ENCODE measurements around the gene CEP76. TPM values are rescaled to one million over a fixed set of nuclear protein-coding genes. Genes with fewer than 3 reads are reported as not detected.
"Not testable (repeated sequence)": the region's sequence is repeated elsewhere in the genome, so short reads cannot be mapped to it uniquely, and the experiment has no call there.

The CEP76 gene
- total RNA-seq, 1 donor from 2014 or later = 8.6 TPM

DNA sequence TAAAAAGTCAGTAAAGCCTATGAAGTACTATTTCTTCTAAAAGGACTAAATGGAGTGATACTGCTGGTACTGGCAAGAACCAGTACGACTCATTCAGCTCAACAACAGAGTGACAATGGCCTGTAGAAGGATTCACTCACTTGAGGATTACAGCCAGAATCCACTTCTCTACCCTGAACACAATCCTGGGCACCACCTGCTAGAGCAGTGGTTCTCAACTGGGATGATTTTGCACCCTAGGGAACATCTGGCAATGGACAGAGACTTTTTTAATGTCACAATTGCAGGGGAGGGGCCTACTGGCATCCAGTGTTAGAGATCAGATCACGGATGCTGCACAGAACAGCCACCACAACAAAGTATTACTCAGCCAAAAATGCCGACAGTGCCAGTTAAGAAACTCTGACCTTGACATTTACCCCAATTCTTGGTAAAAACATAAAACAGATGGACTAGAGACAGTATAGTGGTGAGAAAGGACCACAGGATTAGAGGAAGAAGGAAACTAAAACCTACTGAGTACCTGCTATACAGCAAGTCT, 49.6 kb downstream of the CEP76 start:
- Histone ChIP-seq H3K4me3 (no peak overlapping the region), H3K9me3 (no peaks in the 10 kb centered on the region), H3K4me1 (peaks cover 27% of the 10 kb centered on the region), H3K27me3 (no peaks in the 10 kb centered on the region), H3K27ac (no peak overlapping the region), H3K36me3 (no peaks in the 10 kb centered on the region)
- TF ChIP-seq POLR2AphosphoS5 (IDR thresholded peaks at IDR 0.05; ENCODE audit: insufficient read depth in 1 of 2, low read depth in 1 of 2) (no peak), POLR2A (IDR thresholded peaks at IDR 0.05) (no peak)
- TF ChIP-seq, protein P1, sequence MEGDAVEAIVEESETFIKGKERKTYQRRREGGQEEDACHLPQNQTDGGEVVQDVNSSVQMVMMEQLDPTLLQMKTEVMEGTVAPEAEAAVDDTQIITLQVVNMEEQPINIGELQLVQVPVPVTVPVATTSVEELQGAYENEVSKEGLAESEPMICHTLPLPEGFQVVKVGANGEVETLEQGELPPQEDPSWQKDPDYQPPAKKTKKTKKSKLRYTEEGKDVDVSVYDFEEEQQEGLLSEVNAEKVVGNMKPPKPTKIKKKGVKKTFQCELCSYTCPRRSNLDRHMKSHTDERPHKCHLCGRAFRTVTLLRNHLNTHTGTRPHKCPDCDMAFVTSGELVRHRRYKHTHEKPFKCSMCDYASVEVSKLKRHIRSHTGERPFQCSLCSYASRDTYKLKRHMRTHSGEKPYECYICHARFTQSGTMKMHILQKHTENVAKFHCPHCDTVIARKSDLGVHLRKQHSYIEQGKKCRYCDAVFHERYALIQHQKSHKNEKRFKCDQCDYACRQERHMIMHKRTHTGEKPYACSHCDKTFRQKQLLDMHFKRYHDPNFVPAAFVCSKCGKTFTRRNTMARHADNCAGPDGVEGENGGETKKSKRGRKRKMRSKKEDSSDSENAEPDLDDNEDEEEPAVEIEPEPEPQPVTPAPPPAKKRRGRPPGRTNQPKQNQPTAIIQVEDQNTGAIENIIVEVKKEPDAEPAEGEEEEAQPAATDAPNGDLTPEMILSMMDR (IDR thresholded peaks at IDR 0.05) = no peak
- no peak for DNase-seq (ENCODE audit: extremely low spot score in 2 of 2)
- intact Hi-C loops (cut with DNase I) = no loop called here

DNA sequence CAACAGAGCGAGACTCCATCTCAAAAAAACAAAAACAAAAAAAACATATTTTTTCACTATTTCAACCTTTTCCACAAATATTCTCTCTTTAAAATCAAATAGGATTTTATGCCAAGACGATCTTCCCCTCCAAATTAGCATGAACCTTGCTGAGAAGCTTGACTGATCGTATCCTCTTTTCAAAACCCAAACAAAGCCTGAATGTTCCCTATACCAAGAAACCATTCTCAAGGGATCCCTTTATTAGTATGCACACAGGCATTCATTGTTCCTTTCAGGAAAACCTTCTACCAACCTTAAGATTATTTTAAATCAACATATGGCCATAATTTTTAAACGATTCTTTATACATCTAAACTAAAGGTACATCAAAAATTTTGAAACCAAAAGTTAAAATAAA, 50.9 kb downstream of the CEP76 start:
- H3K9me3 ChIP-seq = no peaks in the 10 kb centered on the region
- intact Hi-C loops (cut with DNase I) = no loop called here
- no peaks in the 10 kb centered on the region for H3K36me3 ChIP-seq
- no peaks in the 10 kb centered on the region for H3K27me3 ChIP-seq
- no peak for DNase-seq (ENCODE audit: extremely low spot score in 2 of 2)
- H3K4me1 ChIP-seq = peaks cover 23% of the 10 kb centered on the region
- H3K27ac ChIP-seq = no peak overlapping the region
- TF ChIP-seq, protein P1 (IDR thresholded peaks at IDR 0.05) = no peak
- TF ChIP-seq POLR2AphosphoS5 (IDR thresholded peaks at IDR 0.05; ENCODE audit: insufficient read depth in 1 of 2, low read depth in 1 of 2) (no peak), POLR2A (IDR thresholded peaks at IDR 0.05) (no peak)
- no peak overlapping the region for H3K4me3 ChIP-seq

DNA sequence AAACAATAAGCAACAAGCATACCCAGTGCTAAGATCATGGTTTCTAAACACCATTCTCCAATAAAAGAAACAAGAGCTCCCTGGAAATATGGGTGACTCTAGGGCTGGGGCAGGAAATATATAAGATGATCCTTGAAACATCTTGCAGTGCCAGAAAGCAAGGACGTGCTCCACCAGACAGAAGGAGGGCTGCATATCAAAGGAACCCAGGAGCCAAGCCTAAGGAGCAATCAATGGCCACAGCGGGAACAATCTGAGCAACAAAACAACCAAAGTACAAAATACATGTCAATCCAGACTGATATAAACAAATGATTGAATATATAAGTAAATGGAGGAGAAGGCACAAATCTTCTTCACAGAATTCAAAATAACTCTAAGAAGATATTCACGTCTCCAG, 54.8 kb downstream of the CEP76 start:
- Histone ChIP-seq H3K27me3 (no peaks in the 10 kb centered on the region), H3K9me3 (no peaks in the 10 kb centered on the region), H3K4me1 (peaks cover 25% of the 10 kb centered on the region), H3K36me3 (no peaks in the 10 kb centered on the region), H3K4me3 (no peak overlapping the region), H3K27ac (no peak overlapping the region)
- TF ChIP-seq POLR2A (IDR thresholded peaks at IDR 0.05) (no peak), POLR2AphosphoS5 (IDR thresholded peaks at IDR 0.05; ENCODE audit: insufficient read depth in 1 of 2, low read depth in 1 of 2) (no peak)
- TF ChIP-seq, protein P1 (IDR thresholded peaks at IDR 0.05) = no peak
- intact Hi-C loops (cut with DNase I) = no loop called here
- DNase-seq (ENCODE audit: extremely low spot score in 2 of 2) = no peak

DNA sequence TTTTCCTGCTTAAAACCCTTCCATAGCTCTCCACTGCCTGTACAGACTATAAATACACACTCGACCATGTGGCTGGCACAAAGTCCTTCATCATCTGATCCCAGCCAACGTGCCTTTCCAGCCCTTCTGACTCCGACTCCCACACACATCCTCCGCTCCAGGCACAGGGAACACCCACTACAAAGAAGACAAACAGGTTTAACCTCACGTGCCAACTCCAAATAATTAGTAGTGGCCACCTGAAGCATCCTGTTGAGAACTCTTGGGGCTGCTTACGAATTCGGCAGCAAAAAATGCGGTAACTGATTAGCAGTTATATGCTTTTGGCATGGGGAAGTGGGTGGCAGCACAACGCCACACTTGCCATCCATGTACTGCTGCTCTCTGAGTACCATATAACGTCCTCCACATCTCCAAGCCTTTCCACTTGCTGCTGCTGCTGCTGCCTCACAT, 56.7 kb downstream of the CEP76 start:
- intact Hi-C loops (cut with DNase I) = no loop called here
- Histone ChIP-seq H3K4me1 (peaks cover 19% of the 10 kb centered on the region), H3K27ac (no peak overlapping the region), H3K4me3 (no peak overlapping the region), H3K9me3 (no peaks in the 10 kb centered on the region), H3K36me3 (no peaks in the 10 kb centered on the region), H3K27me3 (no peaks in the 10 kb centered on the region)
- no peak for TF ChIP-seq POLR2A (IDR thresholded peaks at IDR 0.05)
- TF ChIP-seq POLR2AphosphoS5 (IDR thresholded peaks at IDR 0.05; ENCODE audit: insufficient read depth in 1 of 2, low read depth in 1 of 2) = peak in 1 of 2 donors; percentile 78
- TF ChIP-seq, protein P1 (IDR thresholded peaks at IDR 0.05) = no peak
- no peak for DNase-seq (ENCODE audit: extremely low spot score in 2 of 2)

DNA sequence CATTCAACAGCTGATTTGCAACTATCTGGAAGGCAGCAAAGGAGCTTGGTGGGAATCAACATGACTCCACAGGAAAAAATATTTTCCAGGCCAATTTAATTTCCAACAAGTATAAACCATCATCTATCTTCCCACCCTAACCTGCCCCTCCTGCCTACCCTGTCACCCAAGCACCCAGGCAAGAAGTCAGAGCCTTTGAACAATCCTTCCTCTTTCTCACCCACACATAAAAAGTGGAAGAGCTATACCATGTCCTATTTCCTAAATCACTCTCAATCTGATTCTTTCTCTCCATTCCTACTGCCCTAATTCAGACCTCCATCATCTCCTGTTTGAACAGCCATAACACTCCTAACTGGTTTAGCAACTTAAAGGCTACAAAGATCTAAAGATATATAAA, 57.3 kb downstream of the CEP76 start:
- TF ChIP-seq POLR2A (IDR thresholded peaks at IDR 0.05) = no peak
- TF ChIP-seq POLR2AphosphoS5 (IDR thresholded peaks at IDR 0.05; ENCODE audit: insufficient read depth in 1 of 2, low read depth in 1 of 2) = no peak
- TF ChIP-seq, protein P1 (IDR thresholded peaks at IDR 0.05) = no peak

DNA sequence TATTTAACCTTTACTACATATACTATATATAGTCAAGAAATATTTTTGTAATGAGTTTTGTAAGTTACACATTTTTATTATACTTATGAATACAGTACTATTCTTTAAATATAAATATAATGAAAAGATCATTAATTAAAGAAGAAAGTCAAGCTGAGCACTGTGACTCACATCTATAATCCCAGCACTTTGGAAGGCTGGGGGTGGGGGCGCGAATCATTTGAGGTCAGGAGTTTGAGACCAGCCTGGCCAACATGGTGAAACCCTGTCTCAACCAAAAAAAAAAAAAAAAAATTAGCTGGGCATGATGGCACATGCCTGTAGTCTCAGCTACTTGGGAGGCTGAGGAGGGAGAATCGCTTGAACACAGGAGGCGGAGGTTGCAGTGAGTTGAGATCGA, 58.8 kb downstream of the CEP76 start:
- H3K4me3 ChIP-seq; H3K27ac ChIP-seq; DNase-seq (ENCODE audit: extremely low spot score in 2 of 2); H3K27me3 ChIP-seq; H3K36me3 ChIP-seq; H3K9me3 ChIP-seq; intact Hi-C loops (cut with DNase I): not testable (repeated sequence)
- peaks cover 19% of the 10 kb centered on the region for H3K4me1 ChIP-seq

More for the DNA sequence above, 57.3 kb downstream of the CEP76 start:
- intact Hi-C loops (cut with DNase I) = no loop called here
- no peaks in the 10 kb centered on the region for H3K9me3 ChIP-seq
- H3K4me3 ChIP-seq = no peak overlapping the region
- H3K27me3 ChIP-seq = no peaks in the 10 kb centered on the region
- H3K27ac ChIP-seq = peak overlapping the region; percentile 21
- no peak for DNase-seq (ENCODE audit: extremely low spot score in 2 of 2)
- H3K4me1 ChIP-seq = peaks cover 19% of the 10 kb centered on the region
- H3K36me3 ChIP-seq = no peaks in the 10 kb centered on the region

Measured in vagina (tissue), 2 donors.